GM19452 (cell line): ENCODE measurements around the gene MAGEH1.

ENCODE experiments used
- ATAC-seq: cut with Tn5 transposase; IDR thresholded peaks from one replicate; pipeline ENCODE4 v1.9.1; 2021; ENCODE audit not compliant: unreplicated experiment

MAGEH1 gene

GRCh38 chrX:55490121-55490520 lies 38.2 kb downstream of the MAGEH1 start:
- no peak for ATAC-seq

- ATAC-seq = no peak
These were observed 39.0 kb downstream of the MAGEH1 start for GRCh38 chrX:55490974-55491373.
